ENCODE data around the gene ACER3. TPM values are rescaled to one million over a fixed set of nuclear protein-coding genes. Genes with fewer than 3 reads are reported as not detected.

The ACER3 gene
- total and polyA plus RNA-seq, 2 donors (not counting 1 experiment from before 2014, with no cell fraction given) = 3.3 to 12.9 TPM

- POLR2A ChIA-PET = no interaction called here
- TF ChIP-seq CTCF (IDR thresholded peaks at IDR 0.05) (no peak), EZH2 (IDR thresholded peaks at IDR 0.05; ENCODE audit: borderline replicate concordance, insufficient read depth, low read depth, low read length, poor library complexity, severe bottlenecking) (no peak)
- Histone ChIP-seq H2AFZ (ENCODE audit: insufficient read depth, low read depth, low read length, poor library complexity, severe bottlenecking) (no peak overlapping the region), H4K20me1 (ENCODE audit: control insufficient read depth, insufficient read depth, low read length, poor library complexity, severe bottlenecking) (no peaks in the 10 kb centered on the region), H3K4me3 (ENCODE audit: control extremely low read depth in 1 of 5, extremely low read depth in 1 of 5, insufficient read depth in 1 of 5, low read depth in 2 of 5, low read length in 4 of 5) (no peak overlapping the region), H3K9ac (ENCODE audit: low read length) (no peak overlapping the region), H3K27ac (ENCODE audit: low read length in 2 of 2) (no peak overlapping the region), H3K4me2 (replicated peaks; ENCODE audit: low read depth, low read length, poor library complexity, severe bottlenecking) (no peak overlapping the region), H3K9me3 (ENCODE audit: control extremely low read depth in 1 of 3, control insufficient read depth in 2 of 3, insufficient read depth in 1 of 3, low read length in 2 of 3) (no peaks in the 10 kb centered on the region), H3K36me3 (replicated peaks in 1 of 2; ENCODE audit: control extremely low read depth in 1 of 2, control insufficient read depth in 1 of 2, extremely low read depth in 1 of 2, insufficient read depth in 2 of 2, low read length in 1 of 2) (peaks cover 2 to 3% of the 10 kb centered on the region in 2 experiments), H3K27me3 (replicated peaks in 1 of 4; ENCODE audit: control extremely low read depth in 1 of 4, control insufficient read depth in 3 of 4, insufficient read depth in 4 of 4, low read length in 3 of 4) (no peaks in the 10 kb centered on the region), H3K79me2 (ENCODE audit: control insufficient read depth, insufficient read depth, low read length) (no peaks in the 10 kb centered on the region), H3K4me1 (ENCODE audit: control insufficient read depth in 2 of 2, insufficient read depth in 2 of 2, low read length in 2 of 2) (no peaks in the 10 kb centered on the region)
- no peaks in the 10 kb centered on the region for H3K4me1 Mint-ChIP-seq
- H3K27ac Mint-ChIP-seq = no peak overlapping the region
- no peaks in the 10 kb centered on the region for H3K9me3 Mint-ChIP-seq (ENCODE audit: insufficient read depth)
- H3K27me3 Mint-ChIP-seq = no peaks in the 10 kb centered on the region
- intact Hi-C loops (cut with micrococcal nuclease) = no loop called here
- no peak for DNase-seq
- no CpG with 5 or more reads among the region's 1 CpG for WGBS (ENCODE audit: insufficient coverage)
- no peak overlapping the region for H3K4me3 Mint-ChIP-seq
- CTCF ChIA-PET = no interaction called here
- no peak for ATAC-seq (ENCODE audit: low read depth)
Observed at GRCh38 chr11:76997512-76997911, 136.8 kb downstream of the ACER3 start.

GRCh38 chr11:76999597-76999996, 138.9 kb downstream of the ACER3 start:
- H3K27ac ChIP-seq (ENCODE audit: low read length in 2 of 2) = no peak overlapping the region
- no peaks in the 10 kb centered on the region for H3K4me1 Mint-ChIP-seq
- no peaks in the 10 kb centered on the region for H3K9me3 ChIP-seq (ENCODE audit: control extremely low read depth in 1 of 3, control insufficient read depth in 2 of 3, insufficient read depth in 1 of 3, low read length in 2 of 3)
- no peak overlapping the region for H3K4me2 ChIP-seq (replicated peaks; ENCODE audit: low read depth, low read length, poor library complexity, severe bottlenecking)
- ChIA-PET POLR2A (no interaction called here), CTCF (no interaction called here)
- no peak for DNase-seq
- H3K4me3 ChIP-seq (ENCODE audit: control extremely low read depth in 1 of 5, extremely low read depth in 1 of 5, insufficient read depth in 1 of 5, low read depth in 2 of 5, low read length in 4 of 5) = no peak overlapping the region
- H3K36me3 ChIP-seq (replicated peaks in 1 of 2; ENCODE audit: control extremely low read depth in 1 of 2, control insufficient read depth in 1 of 2, extremely low read depth in 1 of 2, insufficient read depth in 2 of 2, low read length in 1 of 2) = peaks cover 0 to 2% of the 10 kb centered on the region in 2 experiments
- no peak overlapping the region for H2AFZ ChIP-seq (ENCODE audit: insufficient read depth, low read depth, low read length, poor library complexity, severe bottlenecking)
- H3K27me3 ChIP-seq (replicated peaks in 1 of 4; ENCODE audit: control extremely low read depth in 1 of 4, control insufficient read depth in 3 of 4, insufficient read depth in 4 of 4, low read length in 3 of 4) = no peaks in the 10 kb centered on the region
- no CpG with 5 or more reads among the region's 1 CpG for WGBS (ENCODE audit: insufficient coverage)
- H4K20me1 ChIP-seq (ENCODE audit: control insufficient read depth, insufficient read depth, low read length, poor library complexity, severe bottlenecking) = no peaks in the 10 kb centered on the region
- no peaks in the 10 kb centered on the region for H3K27me3 Mint-ChIP-seq
- H3K9me3 Mint-ChIP-seq (ENCODE audit: insufficient read depth) = no peaks in the 10 kb centered on the region
- no peak overlapping the region for H3K4me3 Mint-ChIP-seq
- no peaks in the 10 kb centered on the region for H3K79me2 ChIP-seq (ENCODE audit: control insufficient read depth, insufficient read depth, low read length)
- intact Hi-C loops (cut with micrococcal nuclease) = no loop called here
- H3K4me1 ChIP-seq (ENCODE audit: control insufficient read depth in 2 of 2, insufficient read depth in 2 of 2, low read length in 2 of 2) = no peaks in the 10 kb centered on the region
- H3K9ac ChIP-seq (ENCODE audit: low read length) = no peak overlapping the region
- TF ChIP-seq EZH2 (IDR thresholded peaks at IDR 0.05; ENCODE audit: borderline replicate concordance, insufficient read depth, low read depth, low read length, poor library complexity, severe bottlenecking) = no peak
- TF ChIP-seq CTCF (IDR thresholded peaks at IDR 0.05) = no peak
- no peak overlapping the region for H3K27ac Mint-ChIP-seq
- no peak for ATAC-seq (ENCODE audit: low read depth)
